AG09309 (cell line): ENCODE data around the gene LYPD6B.

Experiments
- DNase-seq: peaks from one replicate; pipeline ENCODE4 v3.0.0-alpha.2; 2010; ENCODE audit warnings: low read depth
- H3K4me3 ChIP-seq: 2 replicates; pipeline ENCODE4 v1.5.1; 2011; ENCODE audit warnings: mild to moderate bottlenecking, low read depth, low read length, moderate library complexity; ENCODE audit not compliant: control insufficient read depth
- TF ChIP-seq, protein P1 (sequence below): IDR thresholded peaks from 2 replicates; pipeline ENCODE4 v1.5.1; 2011; ENCODE audit warnings: mild to moderate bottlenecking, low read depth, low read length, inconsistent platforms; ENCODE audit not compliant: insufficient read depth, control insufficient read depth; ENCODE audit errors: missing control alignments

The LYPD6B gene

DNA sequence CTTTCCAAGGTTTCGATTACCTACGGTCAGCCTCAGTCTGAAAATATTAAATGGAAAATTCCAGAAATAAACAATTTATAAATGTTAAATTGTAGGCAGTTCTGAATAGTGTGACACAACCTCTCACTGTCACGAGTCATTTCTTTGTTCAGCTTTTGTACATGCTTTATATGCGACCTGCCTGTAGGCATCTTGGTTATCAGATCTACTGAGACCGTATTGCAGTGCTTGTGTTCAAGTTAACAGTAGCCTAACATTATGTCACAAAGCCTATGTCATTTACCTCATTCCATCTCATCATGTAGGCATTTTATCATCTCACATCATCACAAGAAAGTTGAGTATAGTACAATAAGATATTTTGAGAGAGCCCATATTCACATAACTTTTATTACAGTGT lies 77.3 kb downstream of the LYPD6B start:
- no peak overlapping the region for H3K4me3 ChIP-seq

DNA sequence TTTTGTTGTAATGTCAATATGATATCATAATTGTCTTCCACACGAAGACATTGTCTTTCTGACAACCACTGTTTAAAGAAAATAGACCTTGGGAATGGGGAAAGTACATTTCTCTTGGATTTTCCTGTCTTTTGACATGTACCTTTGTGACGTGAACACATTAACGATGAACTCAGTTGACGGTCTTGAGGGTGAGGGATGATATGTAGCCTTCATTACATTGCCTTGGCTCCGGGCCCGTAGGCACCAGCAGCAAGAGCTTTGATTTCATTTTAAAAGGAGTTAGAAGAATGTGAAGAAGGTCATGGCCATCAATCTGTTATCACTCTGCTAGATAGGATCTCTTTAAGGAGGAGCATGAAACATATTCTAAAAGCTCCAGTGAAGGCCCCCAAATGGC lies 80.9 kb downstream of the LYPD6B start:
- DNase-seq, result no peak
- TF ChIP-seq, protein P1, sequence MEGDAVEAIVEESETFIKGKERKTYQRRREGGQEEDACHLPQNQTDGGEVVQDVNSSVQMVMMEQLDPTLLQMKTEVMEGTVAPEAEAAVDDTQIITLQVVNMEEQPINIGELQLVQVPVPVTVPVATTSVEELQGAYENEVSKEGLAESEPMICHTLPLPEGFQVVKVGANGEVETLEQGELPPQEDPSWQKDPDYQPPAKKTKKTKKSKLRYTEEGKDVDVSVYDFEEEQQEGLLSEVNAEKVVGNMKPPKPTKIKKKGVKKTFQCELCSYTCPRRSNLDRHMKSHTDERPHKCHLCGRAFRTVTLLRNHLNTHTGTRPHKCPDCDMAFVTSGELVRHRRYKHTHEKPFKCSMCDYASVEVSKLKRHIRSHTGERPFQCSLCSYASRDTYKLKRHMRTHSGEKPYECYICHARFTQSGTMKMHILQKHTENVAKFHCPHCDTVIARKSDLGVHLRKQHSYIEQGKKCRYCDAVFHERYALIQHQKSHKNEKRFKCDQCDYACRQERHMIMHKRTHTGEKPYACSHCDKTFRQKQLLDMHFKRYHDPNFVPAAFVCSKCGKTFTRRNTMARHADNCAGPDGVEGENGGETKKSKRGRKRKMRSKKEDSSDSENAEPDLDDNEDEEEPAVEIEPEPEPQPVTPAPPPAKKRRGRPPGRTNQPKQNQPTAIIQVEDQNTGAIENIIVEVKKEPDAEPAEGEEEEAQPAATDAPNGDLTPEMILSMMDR, result no peak
- H3K4me3 ChIP-seq, result no peak overlapping the region

More for the DNA sequence above, 77.3 kb downstream of the LYPD6B start:
- no peak for DNase-seq
- TF ChIP-seq, protein P1, result no peak

DNA sequence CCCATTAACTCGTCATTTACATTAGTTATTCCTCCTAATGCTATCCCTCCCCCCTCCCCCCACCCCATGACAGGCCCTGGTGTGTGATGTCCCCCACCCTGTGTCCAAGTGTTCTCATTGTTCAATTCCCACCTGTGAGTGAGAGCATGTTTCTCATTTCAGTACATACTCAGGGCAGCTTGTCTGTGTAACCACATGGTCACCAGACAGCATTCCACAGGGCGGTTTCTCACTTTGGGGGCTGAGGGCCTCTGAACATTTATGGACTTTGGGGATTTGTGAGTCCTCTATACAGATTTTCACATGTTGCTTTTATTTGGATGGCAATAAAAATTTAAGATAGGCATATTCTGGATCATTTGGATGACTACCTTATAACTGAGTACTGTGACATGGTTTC lies 84.0 kb downstream of the LYPD6B start:
- DNase-seq, result no peak
- no peak overlapping the region for H3K4me3 ChIP-seq
- TF ChIP-seq, protein P1, result no peak

DNA sequence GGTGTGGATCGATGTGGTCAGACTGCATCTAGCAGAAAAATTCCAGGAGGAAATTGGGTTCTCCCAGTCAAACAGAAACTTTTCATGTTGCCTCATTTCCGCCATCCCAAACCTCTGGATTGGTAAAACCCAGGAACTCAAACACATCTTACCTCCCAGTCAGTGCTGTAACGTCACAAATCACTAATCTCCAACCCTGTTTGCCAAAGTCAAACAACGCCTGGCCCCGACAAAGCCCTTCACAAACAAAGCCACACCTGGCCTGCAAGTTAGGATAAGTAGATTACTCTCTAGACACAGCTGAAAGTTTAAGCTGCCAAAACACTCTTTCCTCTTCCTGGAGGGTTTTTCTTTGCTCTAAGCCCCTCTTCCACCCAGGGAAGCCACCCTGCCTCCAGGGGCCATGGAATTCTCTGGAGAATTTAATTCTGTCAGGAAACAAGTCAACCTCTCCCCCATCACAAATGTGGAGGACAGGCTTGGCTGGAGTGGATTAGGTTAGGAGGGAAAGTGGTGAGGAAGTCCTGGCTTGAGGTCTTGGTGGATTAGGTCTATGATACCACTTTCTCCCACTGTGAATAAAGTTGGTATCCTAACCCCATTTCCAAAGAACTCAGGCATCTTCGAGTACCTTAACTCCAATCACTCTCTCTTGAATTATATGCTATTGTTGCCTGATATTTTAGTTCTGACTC lies 86.7 kb downstream of the LYPD6B start:
- DNase-seq, result no peak
- no peak overlapping the region for H3K4me3 ChIP-seq
- TF ChIP-seq, protein P1, result no peak

DNA sequence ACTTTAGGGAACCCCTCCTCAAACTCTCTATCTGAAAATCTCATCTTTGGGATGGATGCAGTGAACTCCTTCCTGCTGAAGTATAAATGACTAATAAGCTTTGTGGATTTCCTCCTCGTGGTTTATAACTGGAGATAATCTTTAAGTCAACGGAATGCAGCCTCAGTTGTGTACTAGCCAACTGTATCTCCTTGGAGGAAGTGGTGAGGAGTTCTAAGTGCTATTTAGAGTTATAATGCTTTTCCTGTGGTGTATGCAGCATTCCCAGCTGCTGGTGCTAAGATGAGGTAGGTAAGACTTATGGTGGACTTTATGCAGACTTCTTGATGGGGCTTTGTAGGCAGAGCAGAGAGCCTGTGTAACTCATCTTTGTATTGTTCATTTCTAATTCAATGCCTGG lies 90.9 kb downstream of the LYPD6B start:
- TF ChIP-seq, protein P1, result no peak
- H3K4me3 ChIP-seq, result no peak overlapping the region
- DNase-seq, result no peak

DNA sequence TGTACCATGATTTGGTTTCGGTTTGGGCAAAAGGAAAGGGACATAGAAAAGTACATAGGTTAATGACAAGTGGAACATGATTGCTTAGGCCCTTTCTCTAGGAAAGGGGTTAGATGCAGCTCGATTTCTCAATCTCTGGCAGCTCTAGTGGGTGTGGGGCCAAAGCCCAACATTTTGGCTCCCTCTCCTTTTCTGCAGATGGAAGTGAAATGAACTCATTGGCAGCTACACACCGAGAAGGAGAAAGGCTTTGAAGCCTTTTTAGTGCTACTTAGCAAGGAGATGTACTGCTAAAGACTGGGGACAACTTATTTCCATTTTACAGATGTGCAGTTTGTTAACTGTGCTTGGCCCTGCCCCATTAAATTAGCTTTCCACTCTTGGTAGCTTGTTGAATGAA lies 93.8 kb downstream of the LYPD6B start:
- DNase-seq, result no peak
- H3K4me3 ChIP-seq, result no peak overlapping the region
- TF ChIP-seq, protein P1, result no peak

DNA sequence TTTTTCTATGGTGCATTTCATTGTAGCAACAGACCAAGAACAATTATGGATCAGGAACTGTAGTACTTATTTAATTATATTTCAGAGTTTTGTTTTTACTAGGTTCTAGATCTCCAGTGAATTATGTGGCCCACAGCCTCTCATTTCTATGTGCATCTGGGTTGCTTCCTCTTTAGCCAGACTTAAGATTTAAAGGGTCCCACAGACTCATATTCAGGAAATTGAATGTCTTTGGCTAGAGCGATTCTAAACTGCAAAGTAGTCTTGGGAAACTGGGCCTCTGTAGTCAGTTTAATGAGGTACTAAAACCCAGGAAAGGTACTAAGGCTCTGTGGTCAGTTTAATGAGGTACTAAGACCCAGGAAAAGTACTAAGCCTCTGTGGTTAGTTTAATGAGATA lies 94.4 kb downstream of the LYPD6B start:
- TF ChIP-seq, protein P1, result no peak
- no peak overlapping the region for H3K4me3 ChIP-seq
- no peak for DNase-seq
